WTC11 (cell line): ENCODE measurements around the gene SAMD5.

ENCODE experiments used
- KAT7 ChIP-seq: sonication (generic); formaldehyde crosslinking; IDR thresholded peaks from 2 replicates; pipeline ENCODE4 v1.8.1; 2023; ENCODE audit warnings: missing genetic modification reagents, mild to moderate bottlenecking, borderline replicate concordance
- TF ChIP-seq, protein P1 (sequence below): sonication (generic); formaldehyde crosslinking; IDR thresholded peaks from 2 replicates; pipeline ENCODE4 v1.8.0; 2023; ENCODE audit warnings: missing genetic modification reagents
- TF ChIP-seq, protein P2 (sequence below): fragments of 200-600 bp; IDR thresholded peaks from 2 replicates; pipeline ENCODE4 v1.8.0; 2022; ENCODE audit warnings: antibody characterized with exemption
- TF ChIP-seq, protein P3 (sequence below): sonication (generic); formaldehyde crosslinking; conservative IDR thresholded peaks from 2 replicates; pipeline ENCODE4 v1.8.1; 2022; ENCODE audit warnings: mild to moderate bottlenecking, missing genetic modification reagents
- TF ChIP-seq, protein P4 (sequence below): sonication (generic); formaldehyde crosslinking; IDR thresholded peaks from 2 replicates; pipeline ENCODE4 v1.8.1; 2022; ENCODE audit warnings: mild to moderate bottlenecking, missing genetic modification reagents, moderate library complexity, borderline replicate concordance
- TF ChIP-seq, protein P5 (sequence below): sonication (generic); formaldehyde crosslinking; IDR thresholded peaks from 2 replicates; pipeline ENCODE4 v1.8.1; 2023; ENCODE audit warnings: mild to moderate bottlenecking, missing genetic modification reagents, moderate library complexity
- TF ChIP-seq, protein P6 (sequence below): sonication (generic); formaldehyde crosslinking; IDR thresholded peaks from 2 replicates; pipeline ENCODE4 v1.8.1; 2022; ENCODE audit warnings: low read depth, mild to moderate bottlenecking, moderate library complexity, missing genetic modification reagents, borderline replicate concordance
- TF ChIP-seq, protein P7 (sequence below): sonication (generic); formaldehyde crosslinking; IDR thresholded peaks from 2 replicates; pipeline ENCODE4 v1.8.1; 2022; ENCODE audit warnings: missing genetic modification reagents, borderline replicate concordance
- TF ChIP-seq, protein P8 (sequence below): sonication (generic); formaldehyde crosslinking; IDR thresholded peaks from 2 replicates; pipeline ENCODE4 v1.8.0; 2022; ENCODE audit warnings: mild to moderate bottlenecking, missing genetic modification reagents

DNA sequence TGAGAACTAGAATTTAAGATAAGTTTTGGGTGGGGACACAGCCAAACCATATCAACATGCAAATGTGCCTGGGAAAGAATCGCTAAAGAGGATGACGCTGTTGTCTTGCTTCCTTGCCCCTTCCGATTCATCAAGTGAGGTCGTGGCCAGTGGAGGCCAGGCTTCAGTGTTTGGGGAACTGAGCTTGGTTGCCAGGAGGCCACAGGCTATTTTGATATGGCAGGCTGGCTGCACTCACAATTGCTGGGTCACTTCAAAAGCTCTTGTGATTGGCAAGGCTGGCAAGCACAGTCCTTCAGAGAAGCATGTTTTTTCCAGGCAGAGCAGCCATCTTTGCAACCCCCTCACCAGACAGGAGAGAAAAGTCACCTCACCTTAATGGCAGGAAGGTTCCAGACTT, 45.8 kb downstream of the SAMD5 start:
- TF ChIP-seq, protein P1, sequence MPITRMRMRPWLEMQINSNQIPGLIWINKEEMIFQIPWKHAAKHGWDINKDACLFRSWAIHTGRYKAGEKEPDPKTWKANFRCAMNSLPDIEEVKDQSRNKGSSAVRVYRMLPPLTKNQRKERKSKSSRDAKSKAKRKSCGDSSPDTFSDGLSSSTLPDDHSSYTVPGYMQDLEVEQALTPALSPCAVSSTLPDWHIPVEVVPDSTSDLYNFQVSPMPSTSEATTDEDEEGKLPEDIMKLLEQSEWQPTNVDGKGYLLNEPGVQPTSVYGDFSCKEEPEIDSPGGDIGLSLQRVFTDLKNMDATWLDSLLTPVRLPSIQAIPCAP (CRISPR knock-in tag), result no peak
- TF ChIP-seq, protein P2, sequence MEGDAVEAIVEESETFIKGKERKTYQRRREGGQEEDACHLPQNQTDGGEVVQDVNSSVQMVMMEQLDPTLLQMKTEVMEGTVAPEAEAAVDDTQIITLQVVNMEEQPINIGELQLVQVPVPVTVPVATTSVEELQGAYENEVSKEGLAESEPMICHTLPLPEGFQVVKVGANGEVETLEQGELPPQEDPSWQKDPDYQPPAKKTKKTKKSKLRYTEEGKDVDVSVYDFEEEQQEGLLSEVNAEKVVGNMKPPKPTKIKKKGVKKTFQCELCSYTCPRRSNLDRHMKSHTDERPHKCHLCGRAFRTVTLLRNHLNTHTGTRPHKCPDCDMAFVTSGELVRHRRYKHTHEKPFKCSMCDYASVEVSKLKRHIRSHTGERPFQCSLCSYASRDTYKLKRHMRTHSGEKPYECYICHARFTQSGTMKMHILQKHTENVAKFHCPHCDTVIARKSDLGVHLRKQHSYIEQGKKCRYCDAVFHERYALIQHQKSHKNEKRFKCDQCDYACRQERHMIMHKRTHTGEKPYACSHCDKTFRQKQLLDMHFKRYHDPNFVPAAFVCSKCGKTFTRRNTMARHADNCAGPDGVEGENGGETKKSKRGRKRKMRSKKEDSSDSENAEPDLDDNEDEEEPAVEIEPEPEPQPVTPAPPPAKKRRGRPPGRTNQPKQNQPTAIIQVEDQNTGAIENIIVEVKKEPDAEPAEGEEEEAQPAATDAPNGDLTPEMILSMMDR, result no peak
- TF ChIP-seq, protein P3, sequence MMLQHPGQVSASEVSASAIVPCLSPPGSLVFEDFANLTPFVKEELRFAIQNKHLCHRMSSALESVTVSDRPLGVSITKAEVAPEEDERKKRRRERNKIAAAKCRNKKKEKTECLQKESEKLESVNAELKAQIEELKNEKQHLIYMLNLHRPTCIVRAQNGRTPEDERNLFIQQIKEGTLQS (CRISPR knock-in tag), result no peak
- TF ChIP-seq, protein P4, sequence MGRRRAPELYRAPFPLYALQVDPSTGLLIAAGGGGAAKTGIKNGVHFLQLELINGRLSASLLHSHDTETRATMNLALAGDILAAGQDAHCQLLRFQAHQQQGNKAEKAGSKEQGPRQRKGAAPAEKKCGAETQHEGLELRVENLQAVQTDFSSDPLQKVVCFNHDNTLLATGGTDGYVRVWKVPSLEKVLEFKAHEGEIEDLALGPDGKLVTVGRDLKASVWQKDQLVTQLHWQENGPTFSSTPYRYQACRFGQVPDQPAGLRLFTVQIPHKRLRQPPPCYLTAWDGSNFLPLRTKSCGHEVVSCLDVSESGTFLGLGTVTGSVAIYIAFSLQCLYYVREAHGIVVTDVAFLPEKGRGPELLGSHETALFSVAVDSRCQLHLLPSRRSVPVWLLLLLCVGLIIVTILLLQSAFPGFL (CRISPR knock-in tag), result no peak
- no peak for TF ChIP-seq KAT7 (CRISPR knock-in tag)
- TF ChIP-seq, protein P5, sequence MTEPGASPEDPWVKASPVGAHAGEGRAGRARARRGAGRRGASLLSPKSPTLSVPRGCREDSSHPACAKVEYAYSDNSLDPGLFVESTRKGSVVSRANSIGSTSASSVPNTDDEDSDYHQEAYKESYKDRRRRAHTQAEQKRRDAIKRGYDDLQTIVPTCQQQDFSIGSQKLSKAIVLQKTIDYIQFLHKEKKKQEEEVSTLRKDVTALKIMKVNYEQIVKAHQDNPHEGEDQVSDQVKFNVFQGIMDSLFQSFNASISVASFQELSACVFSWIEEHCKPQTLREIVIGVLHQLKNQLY, result no peak
- TF ChIP-seq, protein P6, sequence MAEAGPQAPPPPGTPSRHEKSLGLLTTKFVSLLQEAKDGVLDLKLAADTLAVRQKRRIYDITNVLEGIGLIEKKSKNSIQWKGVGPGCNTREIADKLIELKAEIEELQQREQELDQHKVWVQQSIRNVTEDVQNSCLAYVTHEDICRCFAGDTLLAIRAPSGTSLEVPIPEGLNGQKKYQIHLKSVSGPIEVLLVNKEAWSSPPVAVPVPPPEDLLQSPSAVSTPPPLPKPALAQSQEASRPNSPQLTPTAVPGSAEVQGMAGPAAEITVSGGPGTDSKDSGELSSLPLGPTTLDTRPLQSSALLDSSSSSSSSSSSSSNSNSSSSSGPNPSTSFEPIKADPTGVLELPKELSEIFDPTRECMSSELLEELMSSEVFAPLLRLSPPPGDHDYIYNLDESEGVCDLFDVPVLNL, result no peak
- TF ChIP-seq, protein P7, sequence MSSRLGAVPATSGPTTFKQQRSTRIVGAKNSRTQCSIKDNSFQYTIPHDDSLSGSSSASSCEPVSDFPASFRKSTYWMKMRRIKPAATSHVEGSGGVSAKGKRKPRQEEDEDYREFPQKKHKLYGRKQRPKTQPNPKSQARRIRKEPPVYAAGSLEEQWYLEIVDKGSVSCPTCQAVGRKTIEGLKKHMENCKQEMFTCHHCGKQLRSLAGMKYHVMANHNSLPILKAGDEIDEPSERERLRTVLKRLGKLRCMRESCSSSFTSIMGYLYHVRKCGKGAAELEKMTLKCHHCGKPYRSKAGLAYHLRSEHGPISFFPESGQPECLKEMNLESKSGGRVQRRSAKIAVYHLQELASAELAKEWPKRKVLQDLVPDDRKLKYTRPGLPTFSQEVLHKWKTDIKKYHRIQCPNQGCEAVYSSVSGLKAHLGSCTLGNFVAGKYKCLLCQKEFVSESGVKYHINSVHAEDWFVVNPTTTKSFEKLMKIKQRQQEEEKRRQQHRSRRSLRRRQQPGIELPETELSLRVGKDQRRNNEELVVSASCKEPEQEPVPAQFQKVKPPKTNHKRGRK, result no peak
- TF ChIP-seq, protein P8, sequence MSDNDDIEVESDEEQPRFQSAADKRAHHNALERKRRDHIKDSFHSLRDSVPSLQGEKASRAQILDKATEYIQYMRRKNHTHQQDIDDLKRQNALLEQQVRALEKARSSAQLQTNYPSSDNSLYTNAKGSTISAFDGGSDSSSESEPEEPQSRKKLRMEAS, result no peak
